H9 (cell line): ENCODE measurements around the gene PSMB3. TPM values are rescaled to one million over a fixed set of nuclear protein-coding genes. Genes with fewer than 3 reads are reported as not detected.

Source experiments
- DNase-seq: peaks from one replicate; pipeline ENCODE4 v3.0.0-alpha.2; 2017
- H2AFZ ChIP-seq: one replicate; pipeline ENCODE4 v1.6.1; 2013; ENCODE audit warnings: mild to moderate bottlenecking, low read length, control low read depth, moderate library complexity
- H2AK5ac ChIP-seq: 2 replicates; pipeline ENCODE4 v1.6.1; 2013; ENCODE audit warnings: low read length, control low read depth, mixed read lengths; ENCODE audit not compliant: insufficient read length
- H2BK120ac ChIP-seq: one replicate; pipeline ENCODE4 v1.6.1; 2013; ENCODE audit warnings: low read depth, mild to moderate bottlenecking, low read length, control low read depth, inconsistent platforms; ENCODE audit not compliant: poor library complexity, severe bottlenecking
- H2BK12ac ChIP-seq: 2 replicates; pipeline ENCODE4 v1.6.1; 2013; ENCODE audit warnings: low read length, control low read depth, mixed read lengths, low read depth; ENCODE audit not compliant: insufficient read length
- H2BK15ac ChIP-seq: 2 replicates; pipeline ENCODE4 v1.6.1; 2013; ENCODE audit warnings: low read depth, low read length, control low read depth
- H2BK20ac ChIP-seq: one replicate; pipeline ENCODE4 v1.6.1; 2013; ENCODE audit warnings: low read depth, mild to moderate bottlenecking, low read length, control low read depth, inconsistent platforms; ENCODE audit not compliant: poor library complexity, severe bottlenecking
- H2BK5ac ChIP-seq: 2 replicates; pipeline ENCODE4 v1.6.1; 2013; ENCODE audit warnings: low read length, control low read depth, mixed read lengths; ENCODE audit not compliant: insufficient read length
- H3K14ac ChIP-seq: 2 replicates; pipeline ENCODE4 v1.6.1; 2013; ENCODE audit warnings: low read length, control low read depth; ENCODE audit not compliant: insufficient read depth
- H3K18ac ChIP-seq: 2 replicates; pipeline ENCODE4 v1.6.1; 2013; ENCODE audit warnings: low read depth, mild to moderate bottlenecking, mixed read lengths, low read length, control low read depth; ENCODE audit not compliant: insufficient read length
- H3K23ac ChIP-seq: 2 replicates; pipeline ENCODE4 v1.6.1; 2013; ENCODE audit warnings: low read length, control low read depth, mixed read lengths, low read depth; ENCODE audit not compliant: insufficient read length
- H3K23me2 ChIP-seq: 2 replicates; pipeline ENCODE4 v1.6.1; 2013; ENCODE audit warnings: low read depth, mild to moderate bottlenecking, mixed read lengths, low read length, control low read depth; ENCODE audit not compliant: insufficient read length, poor library complexity, severe bottlenecking
- H3K27ac ChIP-seq: 2 replicates; pipeline ENCODE4 v1.5.1; 2013; ENCODE audit warnings: low read length, control low read depth, mixed read lengths, low read depth; ENCODE audit not compliant: insufficient read length
- H3K27me3 ChIP-seq: 2 replicates; pipeline ENCODE4 v1.6.1; 2013; ENCODE audit warnings: low read length, control low read depth, inconsistent platforms; ENCODE audit not compliant: insufficient read depth
- H3K4ac ChIP-seq: 2 replicates; pipeline ENCODE4 v1.6.1; 2013; ENCODE audit warnings: low read depth, mild to moderate bottlenecking, control low read depth, inconsistent platforms, low read length, moderate library complexity
- H3K4me1 ChIP-seq: 2 replicates; pipeline ENCODE4 v1.6.1; 2013; ENCODE audit warnings: low read length, control low read depth, inconsistent platforms; ENCODE audit not compliant: insufficient read depth
- H3K4me2 ChIP-seq: 2 replicates; pipeline ENCODE4 v1.6.1; 2013; ENCODE audit warnings: low read length, control low read depth, mixed read lengths; ENCODE audit not compliant: insufficient read length, insufficient read depth
- H3K56ac ChIP-seq: 2 replicates; pipeline ENCODE4 v1.6.1; 2013; ENCODE audit warnings: low read depth, mild to moderate bottlenecking, mixed read lengths, low read length, control low read depth; ENCODE audit not compliant: insufficient read length
- H3K79me1 ChIP-seq: 2 replicates; pipeline ENCODE4 v1.6.1; 2013; ENCODE audit warnings: low read depth, mild to moderate bottlenecking, moderate library complexity, low read length, control low read depth, inconsistent platforms; ENCODE audit not compliant: insufficient read depth, poor library complexity, severe bottlenecking
- H3K79me2 ChIP-seq: 2 replicates; pipeline ENCODE4 v1.6.1; 2013; ENCODE audit warnings: low read length, control low read depth, inconsistent platforms; ENCODE audit not compliant: insufficient read depth
- H3K9ac ChIP-seq: 2 replicates; pipeline ENCODE4 v1.6.1; 2013; ENCODE audit warnings: low read length, control low read depth, mixed read lengths; ENCODE audit not compliant: insufficient read length; ENCODE audit errors: extremely low read depth
- H3K9me3 ChIP-seq: one replicate; pipeline ENCODE4 v1.6.1; 2013; ENCODE audit warnings: low read depth, low read length, inconsistent platforms; ENCODE audit not compliant: control insufficient read depth
- H3T11ph ChIP-seq: one replicate; pipeline ENCODE4 v1.6.1; 2013; ENCODE audit warnings: mild to moderate bottlenecking, low read length, control low read depth, inconsistent platforms
- H4K20me1 ChIP-seq: one replicate; pipeline ENCODE4 v1.6.1; 2013; ENCODE audit not compliant: control insufficient read depth, insufficient read length, insufficient read depth
- H4K5ac ChIP-seq: 2 replicates; pipeline ENCODE4 v1.6.1; 2013; ENCODE audit warnings: low read depth, mild to moderate bottlenecking, mixed read lengths, low read length, control low read depth; ENCODE audit not compliant: insufficient read length
- H4K8ac ChIP-seq: replicated peaks from 2 replicates; pipeline ENCODE4 v1.6.1; 2013; ENCODE audit warnings: low read length, control low read depth, mixed read lengths, low read depth; ENCODE audit not compliant: insufficient read length
- H4K91ac ChIP-seq: 2 replicates; pipeline ENCODE4 v1.6.1; 2013; ENCODE audit warnings: low read depth, mild to moderate bottlenecking, moderate library complexity, mixed read lengths, low read length, control low read depth; ENCODE audit not compliant: insufficient read length
- H3K27ac Mint-ChIP-seq, 3 experiments: 2 replicates in 2 of 3; 3 replicates in 1 of 3; pipeline ENCODE4 v1.8.0; 2020 to 2021; ENCODE audit warnings: mixed read lengths in 3 of 3, mild to moderate bottlenecking in 1 of 3, moderate library complexity in 1 of 3
- H3K27me3 Mint-ChIP-seq: 2 replicates; pipeline ENCODE4 v1.8.0; 2021; ENCODE audit warnings: low read depth, mild to moderate bottlenecking, moderate library complexity, mixed read lengths
- H3K36me3 Mint-ChIP-seq, 3 experiments: 2 replicates in 2 of 3; 3 replicates in 1 of 3; pipeline ENCODE4 v1.8.0; 2020 to 2021; ENCODE audit warnings: low read depth in 3 of 3, mixed read lengths in 3 of 3; ENCODE audit not compliant: insufficient read depth in 1 of 3
- H3K4me1 Mint-ChIP-seq, 2 experiments: 2 replicates each; pipeline ENCODE4 v1.8.0; 2020; ENCODE audit warnings: mixed read lengths in 2 of 2
- H3K4me3 Mint-ChIP-seq, 2 experiments: 2 replicates in 1 of 2; 3 replicates in 1 of 2; pipeline ENCODE4 v1.8.0; 2020 to 2021; ENCODE audit warnings: mild to moderate bottlenecking in 2 of 2, mixed read lengths in 2 of 2, moderate library complexity in 1 of 2
- H3K9me3 Mint-ChIP-seq, 2 experiments: 2 replicates in 1 of 2; 3 replicates in 1 of 2; pipeline ENCODE4 v1.8.0; 2020; ENCODE audit warnings: mild to moderate bottlenecking in 2 of 2, mixed read lengths in 2 of 2, moderate library complexity in 1 of 2
- WGBS: extraction: QIAGEN DNeasy Blood & Tissue Kit; methylation state at CpG from one replicate; pipeline ENCODE4 v1.1.7; 2013; ENCODE audit warnings: missing lambda C conversion rate, low lambda C conversion rate, mixed read lengths; ENCODE audit not compliant: insufficient read length; ENCODE audit errors: extremely low coverage; 5-methylcytosine and 5-hydroxymethylcytosine counted together
- total RNA-seq: library from RNA; stranded (reverse); gene quantifications from 2 replicates; pipeline ENCODE4 v1.2.1, GENCODE V29; 2021
- TF ChIP-seq, protein P1 (sequence below): fragments of 200-600 bp; sonication (generic); conservative IDR thresholded peaks from 3 replicates; pipeline ENCODE4 v1.8.0; 2021; ENCODE audit warnings: antibody characterized with exemption, mild to moderate bottlenecking

Gene PSMB3
- total RNA-seq, 1 experiment from 2014 or later, result 242 TPM

DNA sequence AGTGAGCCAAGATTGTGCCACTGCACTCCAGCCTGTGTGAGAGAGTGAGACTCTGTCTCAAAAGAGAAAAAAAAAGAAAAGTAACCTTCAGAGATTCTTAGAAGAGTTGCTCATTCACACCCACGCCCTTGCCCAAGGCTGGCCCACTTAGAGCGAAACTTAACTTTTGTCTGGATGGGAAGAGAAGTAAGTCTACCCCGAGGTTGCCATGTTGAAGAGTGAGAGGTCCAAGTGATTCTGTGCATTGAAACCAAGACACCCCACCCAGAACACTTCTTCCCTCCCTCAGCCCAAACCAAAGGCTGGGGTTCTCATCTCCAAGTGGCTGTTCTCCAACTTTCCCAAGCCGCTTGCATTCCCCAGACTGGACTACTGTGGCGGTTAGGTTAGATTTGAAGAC is 24.8 kb upstream of the PSMB3 start:
- Mint-ChIP-seq H3K4me3 (no peak overlapping the region), H3K27me3 (peaks cover 40% of the 10 kb centered on the region), H3K4me1 (peaks cover 16 to 30% of the 10 kb centered on the region in 2 experiments), H3K36me3 (peaks cover 0 to 7% (median 2%) of the 10 kb centered on the region in 3 experiments; a peak in 4 of 7 replicates), H3K9me3 (no peaks in the 10 kb centered on the region), H3K27ac (no peak overlapping the region)
- no peak overlapping the region for H3K27ac ChIP-seq
- H3K9ac ChIP-seq, result no peak overlapping the region
- H2BK120ac ChIP-seq, result no peak overlapping the region
- H2BK15ac ChIP-seq, result no peak overlapping the region
- H3K79me1 ChIP-seq, result no peaks in the 10 kb centered on the region
- no peak overlapping the region for H4K8ac ChIP-seq
- no peak overlapping the region for H3K23ac ChIP-seq
- no peak overlapping the region for H2BK20ac ChIP-seq
- no peak overlapping the region for H2AFZ ChIP-seq
- H4K91ac ChIP-seq, result no peak overlapping the region
- peaks cover 5% of the 10 kb centered on the region; the same call in 1 of the 2 replicates for H3K27me3 ChIP-seq
- peaks cover 5% of the 10 kb centered on the region for H3K23me2 ChIP-seq
- H3K4ac ChIP-seq, result no peak overlapping the region
- no peak overlapping the region for H2BK12ac ChIP-seq
- H3K4me1 ChIP-seq, result peaks cover 2% of the 10 kb centered on the region; the same call in 1 of the 2 replicates
- no peak for DNase-seq
- no peak overlapping the region for H3K56ac ChIP-seq
- no peak overlapping the region for H4K5ac ChIP-seq
- H3T11ph ChIP-seq, result no peak overlapping the region
- no peak overlapping the region for H3K18ac ChIP-seq
- no CpG with 5 or more reads among the region's 5 CpGs for WGBS
- no peak overlapping the region for H3K4me2 ChIP-seq
- H3K79me2 ChIP-seq, result no peaks in the 10 kb centered on the region
- no peak overlapping the region for H2AK5ac ChIP-seq
- H3K14ac ChIP-seq, result no peak overlapping the region
- no peak overlapping the region for H2BK5ac ChIP-seq
- TF ChIP-seq, protein P1, sequence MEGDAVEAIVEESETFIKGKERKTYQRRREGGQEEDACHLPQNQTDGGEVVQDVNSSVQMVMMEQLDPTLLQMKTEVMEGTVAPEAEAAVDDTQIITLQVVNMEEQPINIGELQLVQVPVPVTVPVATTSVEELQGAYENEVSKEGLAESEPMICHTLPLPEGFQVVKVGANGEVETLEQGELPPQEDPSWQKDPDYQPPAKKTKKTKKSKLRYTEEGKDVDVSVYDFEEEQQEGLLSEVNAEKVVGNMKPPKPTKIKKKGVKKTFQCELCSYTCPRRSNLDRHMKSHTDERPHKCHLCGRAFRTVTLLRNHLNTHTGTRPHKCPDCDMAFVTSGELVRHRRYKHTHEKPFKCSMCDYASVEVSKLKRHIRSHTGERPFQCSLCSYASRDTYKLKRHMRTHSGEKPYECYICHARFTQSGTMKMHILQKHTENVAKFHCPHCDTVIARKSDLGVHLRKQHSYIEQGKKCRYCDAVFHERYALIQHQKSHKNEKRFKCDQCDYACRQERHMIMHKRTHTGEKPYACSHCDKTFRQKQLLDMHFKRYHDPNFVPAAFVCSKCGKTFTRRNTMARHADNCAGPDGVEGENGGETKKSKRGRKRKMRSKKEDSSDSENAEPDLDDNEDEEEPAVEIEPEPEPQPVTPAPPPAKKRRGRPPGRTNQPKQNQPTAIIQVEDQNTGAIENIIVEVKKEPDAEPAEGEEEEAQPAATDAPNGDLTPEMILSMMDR, result no peak
- no peaks in the 10 kb centered on the region for H3K9me3 ChIP-seq
- H4K20me1 ChIP-seq, result no peaks in the 10 kb centered on the region
